Ovary (tissue), 9 donors: ENCODE data around the gene AGPAT2. TPM values are rescaled to one million over a fixed set of nuclear protein-coding genes. Genes with fewer than 3 reads are reported as not detected.

ENCODE experiments used
- DNase-seq, 5 donors: peaks; one replicate each; pipeline ENCODE4 v3.0.0-alpha.2; 2019 to 2020
- H3K27ac ChIP-seq, 2 donors: fragments of 200-600 bp; one replicate each; pipeline versions ENCODE4 v1.5.1 to v1.8.0; 2019 to 2022
- H3K27me3 ChIP-seq: fragments of 200-600 bp; one replicate; pipeline ENCODE4 v1.8.0; 2022
- H3K36me3 ChIP-seq: fragments of 200-600 bp; sonication (generic); one replicate; pipeline ENCODE4 v1.5.1; 2019
- H3K4me1 ChIP-seq: one replicate; pipeline ENCODE4 v1.8.1; 2013; ENCODE audit warnings: mild to moderate bottlenecking, moderate library complexity; ENCODE audit not compliant: insufficient read depth
- H3K4me3 ChIP-seq: fragments of 200-600 bp; sonication (generic); one replicate; pipeline ENCODE4 v1.5.1; 2017
- H3K9me3 ChIP-seq, 2 donors: fragments of 200-600 bp in 1 of 2; sonication (generic) in 1 of 2; one replicate each; pipeline versions ENCODE4 v1.5.1 to v1.8.1; 2013 to 2019; ENCODE audit warnings: mild to moderate bottlenecking in 1 of 2, moderate library complexity in 1 of 2
- CTCF ChIP-seq, 3 donors: fragments of 450-650 bp in 2 of 3; fragments of 200-600 bp in 1 of 3; IDR thresholded peaks; one replicate each; pipeline versions ENCODE4 v1.5.1 to v1.8.0; 2016 to 2022; ENCODE audit warnings: antibody characterized with exemption in 3 of 3, mild to moderate bottlenecking in 1 of 3
- EP300 ChIP-seq: sonication (generic); formaldehyde crosslinking; IDR thresholded peaks from one replicate; pipeline ENCODE4 v1.6.1; 2017; ENCODE audit warnings: antibody characterized with exemption
- POLR2A ChIP-seq: fragments of 450-650 bp; IDR thresholded peaks from one replicate; pipeline ENCODE4 v1.6.1; 2017; ENCODE audit warnings: antibody characterized with exemption, mild to moderate bottlenecking, moderate library complexity
- WGBS, 3 donors: extraction: QIAGEN DNeasy Blood & Tissue Kit in 1 of 3; methylation state at CpG; one replicate each; pipeline versions ENCODE4 v1.1.5 to v1.1.7; 2013 to 2017; 5-methylcytosine and 5-hydroxymethylcytosine counted together
- intact Hi-C, 4 donors: fragments of 100-400 bp; cut with DNase I; formaldehyde crosslinking; loops; one replicate each; pipeline versions ENCODE4 v1.11.0 to v1.15.1; 2022 to 2023
- polyA plus RNA-seq, 2 donors: library from polyadenylated mRNA; stranded (reverse); fragments of 200-250 nt in 1 of 2; fragments of 350-450 nt in 1 of 2; fragmentation: Illumina TruSeq in 1 of 2; extraction: RNeasy Lipid Tissue Mini Kit (QIAGEN cat#74804) in 1 of 2; gene quantifications; one replicate each; pipeline ENCODE4 v1.2.3, GENCODE V29; 2013 to 2014
- total RNA-seq, 7 donors: library from RNA; depleted of rRNA in 2 of 7; stranded (reverse); fragments of >200 nt in 2 of 7; fragmentation: NEBNext Ultra II Directional in 3 of 7; extraction: Animal tissue kit (Norgen Biotek cat#: 25700) in 3 of 7; gene quantifications; one replicate each; pipeline versions ENCODE4 v1.1.0 to v1.2.4, GENCODE V29; 2016 to 2023
- donor health status: DM: no; HTN: no; CAD: no; lungs with moderate emphysema.
- donor health status: DM: no; HTN: no; CAD: no.
- donor health status: Bipolar disorder and iron deficiency.
- donor health status: DM: yes; HTN: yes; CAD: no.
- donor health status: DM: no; HTN: no; CAD: no.
- donor health status: DM: yes; HTN: yes; CAD: no.

The AGPAT2 gene
- total and polyA plus RNA-seq, 9 donors = 6.1 to 40.9 (median 23.9) TPM

DNA sequence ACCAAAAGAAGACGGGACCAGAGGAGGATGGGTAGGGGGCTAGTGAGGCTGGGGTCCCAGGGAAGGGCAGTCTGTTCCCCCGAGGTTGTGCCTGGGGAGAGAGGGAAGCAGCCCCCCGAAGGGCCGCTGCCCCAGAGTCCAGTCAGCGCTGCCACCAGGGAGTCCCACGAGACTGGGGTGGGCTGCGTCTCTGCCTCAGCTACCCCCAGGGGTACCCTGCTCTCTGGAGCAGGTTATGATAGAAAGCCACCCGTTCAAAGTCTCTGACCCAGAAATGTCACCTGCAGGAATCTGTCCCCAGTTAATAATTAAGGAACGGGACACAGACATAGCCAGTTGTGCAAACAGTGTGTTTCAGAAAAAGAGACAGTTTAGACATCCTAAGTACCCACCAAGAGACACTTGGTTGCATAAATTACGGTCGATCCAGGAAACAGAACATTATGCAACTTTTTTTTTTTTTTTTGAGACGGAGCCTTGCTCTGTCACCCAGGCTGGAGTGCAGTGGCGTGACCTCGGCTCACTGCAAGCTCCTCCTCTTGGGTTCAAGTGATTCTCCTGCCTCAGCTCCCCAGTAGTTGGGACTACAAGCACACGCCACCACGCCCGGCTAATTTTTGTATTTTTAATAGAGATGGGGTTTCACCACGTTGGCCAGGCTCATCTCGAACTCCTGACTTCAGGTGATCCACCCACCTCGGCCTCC lies 10.7 kb upstream of the AGPAT2 start:
- no peak for DNase-seq
- no peaks in the 10 kb centered on the region for H3K27me3 ChIP-seq
- H3K27ac ChIP-seq = no peak overlapping the region
- peaks cover 3% of the 10 kb centered on the region for H3K4me1 ChIP-seq
- no peaks in the 10 kb centered on the region for H3K36me3 ChIP-seq
- TF ChIP-seq POLR2A (no peak), EP300 (no peak), CTCF (IDR thresholded peaks at IDR 0.05) (no peak)
- H3K4me3 ChIP-seq = no peak overlapping the region
- no peaks in the 10 kb centered on the region for H3K9me3 ChIP-seq
- intact Hi-C loops = no loop called here
- 73 to 79% (median 79%) methylated on average over 20 of the region's 20 CpGs for WGBS, 3 donors

DNA sequence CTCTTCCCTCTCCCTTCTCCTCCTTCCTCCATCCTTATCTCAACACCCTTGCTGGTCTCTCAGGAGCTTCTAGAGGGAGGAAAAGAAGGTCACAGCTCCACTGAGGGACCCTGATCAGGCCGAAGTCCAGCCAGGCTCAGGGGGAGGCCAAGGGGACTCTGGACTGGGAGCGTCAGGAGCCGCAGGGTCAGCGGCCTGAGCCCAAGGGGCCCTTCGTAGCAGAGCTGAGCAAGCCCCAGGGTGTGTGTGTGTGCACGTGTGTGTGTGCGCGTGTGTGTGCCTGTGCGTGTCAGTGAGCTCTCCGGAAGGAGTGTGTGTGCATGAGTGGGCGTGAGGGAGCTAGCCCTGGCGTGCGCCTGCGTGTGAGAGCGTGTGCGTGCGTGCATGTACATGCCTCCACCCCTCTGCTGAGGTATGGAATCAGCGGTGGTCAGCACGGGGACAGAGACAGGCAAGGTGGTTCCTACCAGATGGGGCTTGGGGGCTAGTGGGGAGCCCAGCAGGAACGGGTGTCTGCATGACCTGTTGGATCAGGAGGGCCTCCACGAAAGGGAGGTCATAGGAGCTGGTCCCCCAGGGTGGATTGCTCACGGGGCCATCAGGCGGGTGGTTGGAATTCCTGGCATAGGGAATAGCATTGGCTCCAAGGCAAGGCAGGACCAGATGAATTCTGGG lies 10.0 kb upstream of the AGPAT2 start:
- Histone ChIP-seq H3K4me1 (peaks cover 3% of the 10 kb centered on the region), H3K4me3 (no peak overlapping the region), H3K9me3 (no peaks in the 10 kb centered on the region), H3K36me3 (no peaks in the 10 kb centered on the region), H3K27ac (no peak overlapping the region), H3K27me3 (no peaks in the 10 kb centered on the region)
- TF ChIP-seq POLR2A (no peak), EP300 (no peak), CTCF (IDR thresholded peaks at IDR 0.05) (no peak)
- WGBS, 3 donors = 20 to 39% (median 26%) methylated on average over 23 of the region's 23 CpGs
- peak in 3 of 5 donors; percentile 15 to 35 (median 15) for DNase-seq
- intact Hi-C loops = no loop called here

DNA sequence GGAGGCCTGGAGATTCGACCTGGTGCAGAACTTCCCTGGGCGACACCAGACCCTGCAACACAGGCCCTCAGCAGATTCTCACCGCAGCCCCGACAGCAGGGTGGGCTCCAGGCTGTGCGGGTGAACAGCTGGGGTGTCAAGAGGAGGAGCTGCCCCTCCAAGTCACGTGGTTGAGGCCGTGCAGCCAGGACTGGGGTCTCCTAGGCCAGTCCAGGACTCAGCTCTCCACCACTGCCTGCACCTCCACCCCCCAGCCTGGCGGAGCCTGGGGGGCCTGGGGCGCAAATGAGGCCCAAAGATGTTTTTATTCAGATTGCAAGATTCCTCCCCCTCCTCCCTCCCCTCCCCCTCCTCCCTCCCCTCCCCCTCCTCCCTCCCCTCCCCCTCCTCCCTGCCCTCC lies 9.2 kb upstream of the AGPAT2 start:
- 41 to 56% (median 45%) methylated on average over 9 of the region's 9 CpGs for WGBS, 3 donors
- no peak for TF ChIP-seq CTCF (IDR thresholded peaks at IDR 0.05)
- TF ChIP-seq EP300 = no peak
- no peak for TF ChIP-seq POLR2A
- Histone ChIP-seq H3K4me1 (peaks cover 3% of the 10 kb centered on the region), H3K9me3 (no peaks in the 10 kb centered on the region), H3K27me3 (no peaks in the 10 kb centered on the region), H3K36me3 (no peaks in the 10 kb centered on the region), H3K27ac (no peak overlapping the region), H3K4me3 (no peak overlapping the region)
- intact Hi-C loops = no loop called here
- peak in 2 of 5 donors; percentile 21 to 31 for DNase-seq

DNA sequence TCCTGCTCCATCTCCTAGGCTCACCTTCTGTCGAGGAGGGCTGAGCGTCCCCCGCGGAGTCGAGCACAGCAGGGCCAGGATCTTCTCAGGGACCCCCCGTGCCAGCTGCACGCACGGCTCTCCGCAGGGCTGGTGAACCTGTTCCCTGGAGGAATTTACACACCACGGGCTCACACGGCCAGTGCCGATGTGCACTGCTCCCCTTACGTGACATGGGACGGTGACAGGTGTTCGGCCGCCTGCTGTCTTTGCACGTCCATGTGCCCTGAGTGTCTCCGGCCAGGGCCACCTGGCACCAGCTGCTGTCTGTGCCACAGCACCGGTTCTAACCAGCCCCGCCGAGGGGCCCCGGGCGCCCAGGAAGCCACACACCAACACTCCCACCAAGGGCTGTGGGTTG lies 8.7 kb upstream of the AGPAT2 start:
- Histone ChIP-seq H3K36me3 (no peaks in the 10 kb centered on the region), H3K4me3 (no peak overlapping the region), H3K27me3 (no peaks in the 10 kb centered on the region), H3K9me3 (no peaks in the 10 kb centered on the region), H3K27ac (no peak overlapping the region), H3K4me1 (peaks cover 3% of the 10 kb centered on the region)
- no peak for TF ChIP-seq POLR2A
- no peak for TF ChIP-seq EP300
- TF ChIP-seq CTCF (IDR thresholded peaks at IDR 0.05) = no peak
- intact Hi-C loops = no loop called here
- peak in 3 of 5 donors; percentile 13 to 33 (median 23) for DNase-seq
- 72 to 84% (median 78%) methylated on average over 22 to 23 of the region's 23 CpGs for WGBS, 3 donors
